GM18868 (cell line): ENCODE measurements around the gene STOM.

Experiments
- ATAC-seq: cut with Tn5 transposase; IDR thresholded peaks from one replicate; pipeline ENCODE4 v1.9.1; 2021; ENCODE audit warnings: mild to moderate bottlenecking, moderate library complexity; ENCODE audit not compliant: unreplicated experiment

The STOM gene

DNA sequence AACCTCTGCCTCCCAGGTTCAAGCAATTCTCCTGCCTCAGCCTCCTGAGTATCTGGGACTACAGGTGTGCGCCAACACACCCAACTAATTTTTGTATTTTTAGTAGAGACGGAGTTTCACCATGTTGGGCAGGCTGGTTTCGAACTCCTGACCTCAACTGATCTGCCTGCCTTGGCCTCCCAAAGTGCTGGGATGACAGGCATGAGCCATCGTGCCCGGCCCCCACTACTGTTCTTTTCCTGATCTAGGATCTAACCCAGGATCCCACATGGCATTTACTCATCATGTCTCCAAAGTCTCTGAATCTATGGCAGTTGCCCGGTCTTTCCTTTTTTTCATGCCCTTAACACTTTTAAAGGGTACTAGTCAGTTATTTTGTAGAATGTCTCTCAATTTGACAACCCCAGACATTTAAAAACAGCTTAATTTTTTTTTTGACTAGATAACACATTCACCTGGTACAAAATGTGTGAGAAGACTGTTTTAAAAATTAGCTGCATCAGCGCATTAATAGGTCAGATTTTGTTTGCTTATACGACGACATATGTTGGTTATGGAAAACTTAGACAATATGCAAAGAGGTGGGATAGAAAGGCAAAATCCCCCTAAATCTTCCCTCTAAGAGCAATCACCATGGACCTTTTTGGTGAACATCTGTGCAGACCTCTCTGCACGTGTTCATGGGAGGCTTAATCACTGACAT, 46.5 kb downstream of the STOM start:
- no peak for ATAC-seq

DNA sequence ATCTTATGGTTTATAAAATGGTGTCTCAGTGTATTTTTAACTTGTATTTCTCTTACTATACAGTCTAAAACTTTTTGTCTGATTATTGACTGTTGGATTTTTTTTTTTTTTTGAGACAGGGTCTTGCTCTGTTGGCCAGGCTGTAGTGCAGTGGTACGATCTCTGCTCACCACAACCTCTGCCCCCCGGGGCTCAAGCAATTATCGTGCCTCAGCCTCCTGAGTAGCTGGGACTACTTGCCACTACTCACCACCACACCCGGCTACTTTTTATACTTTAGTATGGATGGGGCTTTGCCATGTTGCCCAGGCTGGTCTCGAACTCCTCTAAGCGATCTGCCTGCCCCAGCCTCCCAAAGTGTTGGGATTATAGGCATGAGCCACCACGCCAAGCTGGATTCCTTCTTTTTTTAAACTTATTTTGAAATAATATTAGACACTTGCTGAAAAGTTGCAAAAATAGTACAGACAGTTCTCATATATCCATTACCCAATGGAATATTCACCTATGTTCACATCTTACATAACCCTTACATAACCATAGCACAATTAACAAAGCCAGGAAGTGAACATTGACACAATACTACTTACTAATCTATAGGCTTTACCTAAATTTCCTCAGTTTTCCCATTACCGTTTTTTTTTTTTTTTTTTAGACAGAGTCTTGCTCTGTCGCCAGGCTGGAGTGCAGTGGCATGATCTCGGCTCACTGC, 47.2 kb downstream of the STOM start:
- no peak for ATAC-seq

DNA sequence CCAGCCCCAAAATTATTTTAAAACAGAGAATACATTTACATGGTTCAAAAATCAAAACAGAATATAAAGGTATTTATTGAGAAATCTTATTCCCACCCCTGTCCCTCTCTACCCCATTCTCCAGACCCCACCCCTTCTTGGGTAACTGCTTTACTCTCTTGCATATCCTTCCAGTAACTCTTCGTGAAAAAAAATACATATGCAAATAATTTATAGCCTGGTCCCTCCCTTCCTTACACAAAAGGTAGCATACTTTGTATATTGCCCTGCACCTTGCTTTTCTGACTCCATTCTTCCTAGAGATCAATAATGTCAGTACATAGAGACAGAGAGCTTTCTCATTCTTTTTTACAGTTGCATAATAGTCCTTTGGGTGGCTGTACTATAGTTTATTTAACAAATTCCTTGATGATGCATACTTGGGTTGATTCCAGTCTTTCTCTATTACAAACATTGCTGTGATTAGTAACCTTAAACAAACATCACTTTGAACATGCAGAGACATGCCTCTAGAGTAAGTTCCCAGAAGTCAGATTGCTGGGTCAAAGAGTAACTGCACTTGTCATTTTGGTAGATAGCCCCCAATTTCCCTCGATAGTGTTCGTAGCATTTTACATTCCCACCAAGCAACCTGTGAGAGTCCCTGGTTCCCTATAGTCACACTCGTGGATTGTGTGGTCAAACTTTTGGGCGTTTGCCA, 47.9 kb downstream of the STOM start:
- ATAC-seq, result no peak

DNA sequence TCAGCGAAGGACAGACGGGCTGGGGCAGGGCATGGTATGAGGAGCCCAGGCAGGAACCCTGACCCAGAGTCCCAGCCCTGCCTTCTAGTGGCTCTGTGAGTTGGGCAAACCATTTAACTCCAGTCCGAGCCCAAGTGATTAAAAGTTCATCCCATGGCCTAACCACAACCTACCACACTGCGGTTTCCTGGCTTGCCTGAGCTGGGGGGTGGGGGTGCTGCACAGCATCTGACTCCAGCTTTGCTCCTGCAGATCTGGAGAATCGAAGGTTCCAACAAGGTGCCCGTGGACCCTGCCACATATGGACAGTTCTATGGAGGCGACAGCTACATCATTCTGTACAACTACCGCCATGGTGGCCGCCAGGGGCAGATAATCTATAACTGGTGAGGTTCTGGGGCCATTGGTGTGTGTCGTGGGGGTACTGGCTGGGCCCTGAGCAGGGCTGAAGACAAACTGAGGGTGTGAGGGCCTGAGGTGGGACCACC, 49.0 kb downstream of the STOM start:
- no peak for ATAC-seq

DNA sequence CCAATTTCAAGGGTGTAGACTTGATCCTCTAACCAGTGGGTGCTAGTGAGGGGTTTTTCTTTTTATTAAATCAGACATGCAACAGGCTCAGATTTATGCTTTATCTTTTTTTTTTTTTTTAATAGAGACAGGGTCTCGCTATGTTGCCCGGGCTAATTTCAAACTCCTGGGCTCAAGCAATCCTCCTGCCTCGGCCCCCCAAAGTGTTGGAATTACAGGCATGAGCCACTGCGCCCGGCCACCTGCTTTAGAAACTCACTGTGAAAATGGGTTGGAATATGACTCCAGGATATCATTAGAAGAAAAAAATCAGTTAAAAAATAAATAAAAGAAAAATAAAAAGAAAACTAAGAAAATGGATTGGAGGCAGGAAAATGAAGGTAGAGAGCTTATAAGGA, 50.7 kb downstream of the STOM start:
- no peak for ATAC-seq

DNA sequence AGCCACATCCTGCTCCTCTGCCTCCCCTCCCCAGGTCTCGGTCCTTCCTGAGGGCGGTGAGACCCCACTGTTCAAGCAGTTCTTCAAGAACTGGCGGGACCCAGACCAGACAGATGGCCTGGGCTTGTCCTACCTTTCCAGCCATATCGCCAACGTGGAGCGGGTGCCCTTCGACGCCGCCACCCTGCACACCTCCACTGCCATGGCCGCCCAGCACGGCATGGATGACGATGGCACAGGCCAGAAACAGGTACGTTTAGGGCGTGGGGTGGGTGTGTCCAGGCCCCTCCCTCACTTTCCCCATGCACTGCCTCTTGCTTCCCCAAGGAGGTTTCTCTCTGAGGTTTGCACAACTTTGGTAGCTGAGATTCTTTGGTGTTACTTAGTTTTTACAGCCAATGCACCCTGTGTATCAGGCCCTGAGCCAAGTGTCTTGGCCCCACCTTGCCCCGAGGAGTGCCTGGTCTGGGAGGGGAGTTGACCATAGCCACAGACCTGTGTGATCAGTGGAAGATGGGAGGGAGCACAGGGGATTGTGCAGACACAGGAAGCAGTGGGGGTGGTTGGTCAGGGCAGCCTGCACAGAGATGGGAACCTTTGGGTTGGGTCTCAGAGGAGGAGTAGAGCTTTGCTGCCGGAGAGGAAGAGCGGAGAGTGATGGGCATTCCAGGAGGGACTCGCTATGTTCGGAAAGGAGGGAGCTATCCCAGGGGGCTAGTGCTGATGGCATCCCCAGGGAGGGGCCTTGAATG, 51.2 kb downstream of the STOM start:
- ATAC-seq, result no peak

DNA sequence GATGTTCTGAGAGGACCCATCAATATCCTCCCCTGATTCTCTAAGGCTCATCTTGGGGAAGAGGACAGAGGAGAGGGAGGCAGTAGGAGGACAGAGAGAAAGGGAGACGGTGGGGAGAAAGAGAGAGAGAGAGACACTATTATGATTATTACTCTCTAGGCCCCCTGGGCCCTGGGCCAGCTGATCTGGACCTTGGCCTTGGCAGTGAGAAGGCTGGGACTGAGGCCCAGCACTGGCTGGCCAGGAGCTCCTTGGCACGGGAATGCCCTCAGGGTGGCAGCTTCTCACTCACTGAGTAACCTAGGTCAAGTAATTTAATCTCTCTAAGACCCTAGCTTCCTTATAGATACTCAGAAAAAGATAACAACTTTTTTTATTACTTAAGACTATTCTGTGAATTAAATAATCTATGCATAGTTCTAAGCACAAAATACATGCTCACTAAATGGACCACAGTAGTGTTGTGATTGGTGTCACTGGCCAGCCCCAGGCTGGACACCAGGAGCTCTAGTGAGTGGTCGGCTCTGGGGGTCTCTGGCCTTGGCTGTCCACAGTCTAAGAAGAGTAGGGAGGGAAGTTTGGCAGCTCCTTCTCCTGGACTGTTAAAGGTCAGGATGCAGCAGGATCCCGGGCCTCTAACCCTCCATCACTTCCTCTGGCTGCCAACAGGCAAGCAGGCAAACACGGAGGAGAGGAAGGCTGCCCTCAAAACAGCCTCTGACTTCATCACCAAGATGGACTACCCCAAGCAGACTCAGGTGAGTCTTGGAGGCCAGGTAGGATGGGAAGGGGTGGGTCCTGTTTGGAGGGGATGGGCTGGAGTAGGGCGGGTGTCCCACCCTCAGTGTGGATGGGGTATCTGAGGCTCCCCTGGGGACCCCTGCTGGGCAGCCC, 52.1 kb downstream of the STOM start:
- no peak for ATAC-seq

DNA sequence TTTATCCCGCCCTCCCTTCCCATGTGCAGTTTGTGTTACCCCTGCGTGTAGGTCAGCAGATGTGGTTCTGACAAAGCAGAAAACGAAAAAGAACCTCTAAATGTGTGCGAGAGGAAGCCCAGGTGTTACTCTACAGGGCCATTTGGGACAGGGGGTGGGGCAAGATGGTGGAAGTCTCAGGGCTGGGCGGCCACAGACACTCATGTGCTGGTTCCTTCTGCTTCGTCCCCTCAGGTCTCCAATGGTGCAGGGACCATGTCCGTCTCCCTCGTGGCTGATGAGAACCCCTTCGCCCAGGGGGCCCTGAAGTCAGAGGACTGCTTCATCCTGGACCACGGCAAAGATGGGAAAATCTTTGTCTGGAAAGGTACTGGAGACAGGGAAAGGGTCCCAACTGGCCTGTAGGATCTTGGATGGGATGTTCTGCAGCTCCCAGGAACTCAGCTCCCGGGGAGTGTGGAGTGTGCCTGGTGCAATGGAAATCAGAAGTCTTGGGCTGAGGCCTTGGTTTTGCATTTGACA, 53.1 kb downstream of the STOM start:
- ATAC-seq, result no peak

DNA sequence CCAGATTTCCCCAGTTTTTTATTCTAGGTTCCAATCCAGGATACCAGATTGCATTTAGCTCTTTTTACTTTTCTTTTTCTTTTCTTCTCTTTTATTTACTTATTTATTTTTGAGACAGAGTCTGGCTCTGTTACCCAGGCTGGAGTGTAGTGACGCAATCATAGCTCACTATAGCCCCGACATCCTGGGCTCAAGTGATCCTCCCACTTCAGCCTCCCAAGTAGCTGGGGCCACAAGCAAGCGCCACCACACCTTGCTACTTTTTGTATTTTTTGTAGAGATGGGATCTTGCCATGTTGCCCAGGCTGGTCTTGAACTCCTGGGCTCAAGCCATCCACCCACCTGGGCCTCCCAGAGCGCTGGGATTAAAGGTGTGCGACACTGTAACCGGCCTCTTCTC, 53.7 kb downstream of the STOM start:
- ATAC-seq, result no peak

DNA sequence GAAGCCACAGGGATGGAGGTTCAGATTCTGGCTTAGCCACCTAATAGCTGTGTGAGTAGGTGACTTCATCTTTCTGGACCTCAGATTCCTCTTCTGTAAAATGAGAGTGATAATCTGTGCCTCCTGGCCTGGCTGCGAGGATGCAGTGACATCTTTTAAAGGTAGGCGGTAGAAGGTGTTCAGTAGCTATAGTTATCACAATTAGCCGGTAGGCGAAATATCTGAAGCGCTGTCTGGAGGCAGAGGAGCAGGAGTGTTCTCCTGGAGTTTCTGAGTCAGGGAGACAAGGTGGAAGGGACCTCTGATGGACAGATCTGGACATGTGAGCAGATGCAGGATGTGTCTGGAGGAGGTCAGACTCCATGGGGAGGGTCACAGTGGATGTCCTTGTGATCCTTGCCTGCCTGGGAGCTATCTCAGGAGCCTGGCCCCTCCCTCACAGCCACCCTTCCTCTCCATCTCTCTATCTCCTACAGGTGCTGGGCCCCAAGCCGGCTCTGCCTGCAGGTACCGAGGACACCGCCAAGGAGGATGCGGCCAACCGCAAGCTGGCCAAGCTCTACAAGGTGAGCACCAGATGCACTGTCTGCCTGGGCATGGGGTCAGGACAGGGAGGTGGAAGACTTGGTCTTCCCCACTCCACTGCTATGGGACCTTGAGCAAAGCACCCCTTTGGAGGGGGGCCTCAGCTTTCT, 56.4 kb downstream of the STOM start:
- no peak for ATAC-seq

DNA sequence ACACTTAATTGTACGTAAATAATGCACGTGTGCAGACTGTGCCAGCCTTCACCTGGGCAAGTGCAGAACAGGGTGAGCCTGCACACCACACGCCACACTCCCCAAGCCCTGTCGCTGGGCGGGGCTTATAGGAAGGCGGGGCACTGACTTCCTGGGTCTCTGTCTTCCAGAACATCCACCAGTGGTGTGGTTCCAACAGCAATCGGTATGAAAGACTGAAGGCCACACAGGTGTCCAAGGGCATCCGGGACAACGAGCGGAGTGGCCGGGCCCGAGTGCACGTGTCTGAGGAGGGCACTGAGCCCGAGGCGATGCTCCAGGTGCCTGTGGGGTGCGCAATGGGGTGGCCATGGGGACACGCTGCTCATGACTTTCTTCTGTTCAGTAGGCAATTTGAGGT, 57.9 kb downstream of the STOM start:
- no peak for ATAC-seq

DNA sequence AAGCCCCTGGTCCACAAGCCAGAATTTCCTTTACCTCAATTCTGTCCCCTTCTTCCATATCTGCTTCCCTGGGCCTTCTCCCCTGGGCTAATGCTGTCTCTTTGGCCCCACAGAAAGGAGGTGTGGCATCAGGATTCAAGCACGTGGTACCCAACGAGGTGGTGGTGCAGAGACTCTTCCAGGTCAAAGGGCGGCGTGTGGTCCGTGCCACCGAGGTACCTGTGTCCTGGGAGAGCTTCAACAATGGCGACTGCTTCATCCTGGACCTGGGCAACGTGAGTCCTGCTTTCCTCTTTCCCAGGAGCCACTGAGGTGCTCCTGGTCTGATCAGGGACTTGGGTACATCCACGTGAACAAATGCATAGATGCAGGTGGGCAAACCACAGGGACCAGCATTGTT, 59.5 kb downstream of the STOM start:
- ATAC-seq, result no peak

DNA sequence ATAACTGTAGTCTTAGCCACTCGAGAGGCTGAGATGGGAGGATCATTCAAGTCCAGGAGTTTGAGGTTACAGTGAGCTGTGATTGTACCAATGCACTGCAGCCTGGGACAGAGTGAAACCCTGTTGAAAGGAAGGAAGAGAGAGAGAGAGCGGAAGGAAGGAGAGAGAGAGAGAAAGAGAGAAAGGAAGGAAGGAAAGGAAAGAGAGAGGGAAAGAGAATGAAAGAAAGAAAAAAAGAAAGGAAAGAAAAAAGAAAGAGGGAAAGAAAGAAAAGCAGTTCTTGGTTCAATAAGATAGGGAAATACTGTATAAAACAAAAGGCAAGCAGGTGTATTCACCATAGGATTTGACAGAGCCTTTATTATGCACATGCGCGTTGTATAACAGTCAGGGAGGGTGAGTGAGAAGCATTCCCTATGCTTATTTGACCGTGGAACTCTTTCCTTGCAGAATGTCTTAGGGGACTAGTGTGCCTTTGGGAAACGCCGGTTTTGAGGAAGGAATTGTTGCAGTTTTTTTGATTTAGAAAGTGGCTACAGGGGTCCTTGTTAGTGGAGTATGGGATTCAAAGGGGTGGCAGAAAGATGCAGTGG, 60.1 kb downstream of the STOM start:
- ATAC-seq, result no peak

DNA sequence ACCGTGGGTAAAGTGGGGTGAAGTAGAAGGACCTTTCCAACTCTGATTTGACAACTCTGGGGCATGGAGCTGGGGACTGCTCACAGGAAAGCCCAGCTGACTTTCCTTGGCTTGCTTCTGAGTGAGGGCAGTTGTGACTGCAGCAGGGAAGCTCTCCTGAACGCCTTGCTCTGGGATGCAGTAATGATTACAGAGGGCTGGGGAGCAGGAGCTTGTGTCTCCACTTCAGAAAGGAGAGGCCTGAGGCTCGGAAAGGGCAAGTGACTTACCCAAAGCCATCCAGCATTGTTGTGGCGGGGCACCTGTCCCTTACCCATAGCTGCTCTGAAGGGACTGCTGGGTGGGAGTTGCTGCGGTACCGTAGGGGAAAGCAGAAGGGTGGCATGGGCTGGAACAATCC, 60.9 kb downstream of the STOM start:
- no peak for ATAC-seq

DNA sequence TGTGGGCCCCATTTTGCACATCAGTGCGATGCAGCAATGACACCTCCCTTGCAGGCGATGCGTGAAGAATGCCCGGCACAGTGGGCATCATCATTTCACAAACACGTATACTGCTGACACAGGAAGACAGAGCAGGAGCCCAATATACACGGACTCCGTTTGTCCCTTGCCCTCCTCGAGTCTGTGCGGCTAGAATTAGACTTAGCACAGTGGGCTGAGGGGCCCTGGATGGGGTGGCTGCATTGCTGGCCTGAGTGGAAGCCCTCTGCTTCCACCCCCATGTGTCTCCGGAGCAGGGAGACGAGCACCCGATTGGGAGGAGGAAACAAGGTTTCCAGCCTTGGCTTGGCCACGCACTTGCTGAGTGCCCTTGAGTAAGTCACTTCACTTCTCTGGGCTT, 61.3 kb downstream of the STOM start:
- ATAC-seq, result no peak

DNA sequence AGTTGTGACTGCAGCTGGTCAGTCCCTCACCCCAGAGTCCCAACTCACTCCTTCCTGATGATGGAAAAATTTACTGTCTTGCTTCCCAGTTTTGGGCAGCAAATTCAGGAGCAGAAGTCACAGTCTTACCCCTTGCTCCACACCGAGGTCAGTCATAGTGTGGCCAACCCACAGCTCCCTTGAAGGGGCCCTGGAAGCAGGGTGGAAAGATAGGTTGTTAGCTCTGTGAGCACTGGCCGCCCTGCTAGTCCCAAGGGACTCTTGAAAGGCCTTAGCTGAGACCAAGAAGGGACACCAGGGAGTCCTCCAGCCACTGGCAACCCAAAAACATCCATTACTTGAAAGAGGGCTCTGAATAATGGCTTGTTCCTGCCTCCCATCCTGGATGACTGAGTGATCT, 62.1 kb downstream of the STOM start:
- no peak for ATAC-seq

DNA sequence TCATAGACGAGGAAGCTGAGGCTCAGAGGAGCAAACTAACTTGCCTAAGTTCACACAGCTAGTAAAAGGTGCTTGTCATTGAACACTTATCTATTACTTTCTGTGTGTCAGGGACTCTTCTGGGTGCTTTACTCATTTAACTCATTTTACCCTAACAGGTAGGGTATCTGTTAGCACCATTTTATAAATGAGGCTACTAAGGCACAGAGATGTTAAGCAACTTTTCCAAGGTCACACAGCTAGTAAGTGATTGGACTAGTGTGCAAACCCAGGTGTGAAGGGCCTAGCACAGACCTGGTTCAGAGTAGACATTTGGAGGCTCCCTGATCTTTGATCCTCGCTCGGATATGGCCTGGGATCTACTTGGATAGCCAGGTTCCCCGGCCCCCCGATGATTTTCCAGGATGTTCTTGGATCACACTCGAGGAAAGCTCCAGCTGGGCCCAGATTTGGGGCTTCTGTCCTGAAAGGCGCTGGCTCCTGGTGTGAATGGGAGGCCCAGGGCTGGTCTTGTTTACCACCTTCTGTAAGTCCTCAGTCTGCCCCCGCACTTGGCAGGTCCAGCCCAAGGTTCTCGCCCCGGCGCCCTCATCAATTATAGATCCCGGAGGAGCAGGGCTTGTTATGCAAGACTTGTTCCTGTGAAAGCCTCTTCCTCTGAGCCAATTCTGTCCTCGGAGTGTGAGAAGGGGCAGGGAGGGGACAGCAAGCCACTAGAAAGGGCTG, 64.6 kb downstream of the STOM start:
- ATAC-seq, result no peak

DNA sequence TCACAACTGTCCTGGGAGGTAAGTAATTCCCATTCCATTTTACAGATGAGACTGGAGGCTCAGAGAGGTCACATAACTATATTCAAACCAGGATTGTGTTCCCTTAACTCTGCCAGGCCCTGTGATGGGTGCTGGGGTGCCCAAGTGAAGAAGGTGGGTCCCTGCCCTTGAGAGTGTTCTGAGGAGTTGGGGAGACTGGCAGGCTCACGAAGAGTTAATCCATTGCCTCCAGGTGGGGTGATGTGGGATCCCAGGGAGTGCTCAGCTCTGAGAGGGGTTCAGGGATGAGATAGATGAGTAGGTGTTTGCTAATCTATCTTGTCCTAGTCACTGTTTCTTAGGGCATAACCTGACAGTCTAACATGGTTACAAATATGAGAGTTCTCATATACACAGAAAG, 65.3 kb downstream of the STOM start:
- no peak for ATAC-seq
